OCI-LY7 (cell line): Measurements from ENCODE around the gene SLC25A11.
"Not testable (repeated sequence)": the region's sequence is repeated elsewhere in the genome, so short reads cannot be mapped to it uniquely, and the experiment has no call there.

Experiments
- EZH2phosphoT487 ChIP-seq: fragments of 200-600 bp; sonication (generic); IDR thresholded peaks from 2 replicates; pipeline ENCODE4 v1.6.1; 2018; ENCODE audit warnings: low read depth, borderline replicate concordance, mild to moderate bottlenecking, mixed run types, antibody characterized with exemption, low read length, moderate library complexity, mixed read lengths
- TF ChIP-seq, protein P1 (sequence below): fragments of 200-600 bp; sonication (generic); conservative IDR thresholded peaks from 2 replicates; pipeline ENCODE4 v1.5.1; 2014; ENCODE audit warnings: mild to moderate bottlenecking, antibody characterized with exemption, low read length, moderate library complexity, mixed read lengths

DNA sequence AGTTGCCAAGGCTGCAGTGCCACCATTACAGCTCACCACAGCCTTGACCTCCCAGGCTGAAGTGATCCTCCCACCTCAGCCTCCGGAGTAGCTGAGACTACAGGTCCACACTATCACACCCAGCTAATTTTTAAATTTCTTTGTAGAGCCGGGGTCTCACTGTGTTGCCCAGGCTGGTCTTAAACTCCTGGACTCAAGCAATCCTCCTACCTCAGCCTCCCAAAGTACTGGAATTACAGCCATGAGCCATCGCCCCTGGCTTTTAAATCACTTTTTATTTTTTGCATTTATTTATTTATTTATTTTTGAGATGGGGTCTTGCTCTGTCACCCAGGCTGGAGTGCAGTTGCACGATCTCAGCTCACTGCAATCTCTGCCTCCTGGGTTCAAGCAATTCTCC lies 25.3 kb downstream of the SLC25A11 start:
- TF ChIP-seq, protein P1, sequence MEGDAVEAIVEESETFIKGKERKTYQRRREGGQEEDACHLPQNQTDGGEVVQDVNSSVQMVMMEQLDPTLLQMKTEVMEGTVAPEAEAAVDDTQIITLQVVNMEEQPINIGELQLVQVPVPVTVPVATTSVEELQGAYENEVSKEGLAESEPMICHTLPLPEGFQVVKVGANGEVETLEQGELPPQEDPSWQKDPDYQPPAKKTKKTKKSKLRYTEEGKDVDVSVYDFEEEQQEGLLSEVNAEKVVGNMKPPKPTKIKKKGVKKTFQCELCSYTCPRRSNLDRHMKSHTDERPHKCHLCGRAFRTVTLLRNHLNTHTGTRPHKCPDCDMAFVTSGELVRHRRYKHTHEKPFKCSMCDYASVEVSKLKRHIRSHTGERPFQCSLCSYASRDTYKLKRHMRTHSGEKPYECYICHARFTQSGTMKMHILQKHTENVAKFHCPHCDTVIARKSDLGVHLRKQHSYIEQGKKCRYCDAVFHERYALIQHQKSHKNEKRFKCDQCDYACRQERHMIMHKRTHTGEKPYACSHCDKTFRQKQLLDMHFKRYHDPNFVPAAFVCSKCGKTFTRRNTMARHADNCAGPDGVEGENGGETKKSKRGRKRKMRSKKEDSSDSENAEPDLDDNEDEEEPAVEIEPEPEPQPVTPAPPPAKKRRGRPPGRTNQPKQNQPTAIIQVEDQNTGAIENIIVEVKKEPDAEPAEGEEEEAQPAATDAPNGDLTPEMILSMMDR: not testable (repeated sequence)
- not testable (repeated sequence) for TF ChIP-seq EZH2phosphoT487
